GM18526 (cell line): ENCODE results near the gene DDN.

Experiments
- POLR2A ChIP-seq: IDR thresholded peaks from 3 replicates; pipeline ENCODE4 v1.6.1; 2011; ENCODE audit not compliant: insufficient read length; ENCODE audit errors: extremely low read depth

DDN gene

GRCh38 chr12:49022558-49023178 lies 23.5 kb upstream of the DDN start:
- TF ChIP-seq POLR2A, result no peak

GRCh38 chr12:49021292-49021915 lies 22.2 kb upstream of the DDN start:
- TF ChIP-seq POLR2A, result no peak

- no peak for TF ChIP-seq POLR2A
Measured at GRCh38 chr12:49020441-49020840, 21.3 kb upstream of the DDN start.

DNA sequence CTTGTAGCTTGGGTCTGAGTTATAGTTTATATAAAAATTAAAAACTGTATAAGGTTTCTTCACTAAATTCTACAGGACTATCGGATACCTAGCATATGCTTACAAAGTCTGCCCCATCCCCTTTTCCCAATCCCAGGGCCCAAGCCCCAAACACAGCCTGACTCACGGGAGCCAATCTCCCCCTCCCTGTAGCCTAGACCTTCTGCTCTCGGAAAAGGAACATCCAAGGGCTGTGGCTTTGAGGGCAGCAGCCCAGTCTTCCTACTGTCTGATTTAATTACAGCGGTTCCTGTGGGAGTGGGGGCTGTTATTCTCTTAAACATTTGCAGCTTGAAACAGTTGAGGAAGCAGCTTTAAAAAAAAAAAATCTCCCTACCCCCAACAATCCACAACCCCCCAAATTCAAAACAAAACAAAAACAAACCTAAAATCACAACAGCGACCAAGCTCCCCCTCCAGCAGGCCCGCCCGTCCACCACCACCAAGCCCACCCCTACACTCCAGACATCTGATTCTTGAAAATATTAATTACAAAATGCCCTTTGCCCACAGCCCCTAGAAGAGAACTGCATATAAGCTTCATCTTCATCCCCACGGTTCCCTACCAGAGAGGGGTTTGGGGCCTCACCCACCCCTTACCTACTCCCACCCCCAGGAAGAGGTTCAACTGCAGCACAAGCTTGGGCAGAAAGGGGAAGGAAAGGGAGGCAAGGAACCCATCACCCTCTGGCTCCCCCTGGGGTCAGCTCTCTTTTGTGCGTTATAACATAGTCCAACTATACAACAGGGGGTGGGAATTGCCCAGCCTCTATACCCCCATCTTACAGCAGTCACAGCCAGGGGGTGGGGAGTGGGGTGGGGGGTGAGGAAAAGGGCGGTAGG lies 20.5 kb upstream of the DDN start:
- no peak for TF ChIP-seq POLR2A

- TF ChIP-seq POLR2A, result no peak
Measured at GRCh38 chr12:49019120-49019430, 19.9 kb upstream of the DDN start.

DNA sequence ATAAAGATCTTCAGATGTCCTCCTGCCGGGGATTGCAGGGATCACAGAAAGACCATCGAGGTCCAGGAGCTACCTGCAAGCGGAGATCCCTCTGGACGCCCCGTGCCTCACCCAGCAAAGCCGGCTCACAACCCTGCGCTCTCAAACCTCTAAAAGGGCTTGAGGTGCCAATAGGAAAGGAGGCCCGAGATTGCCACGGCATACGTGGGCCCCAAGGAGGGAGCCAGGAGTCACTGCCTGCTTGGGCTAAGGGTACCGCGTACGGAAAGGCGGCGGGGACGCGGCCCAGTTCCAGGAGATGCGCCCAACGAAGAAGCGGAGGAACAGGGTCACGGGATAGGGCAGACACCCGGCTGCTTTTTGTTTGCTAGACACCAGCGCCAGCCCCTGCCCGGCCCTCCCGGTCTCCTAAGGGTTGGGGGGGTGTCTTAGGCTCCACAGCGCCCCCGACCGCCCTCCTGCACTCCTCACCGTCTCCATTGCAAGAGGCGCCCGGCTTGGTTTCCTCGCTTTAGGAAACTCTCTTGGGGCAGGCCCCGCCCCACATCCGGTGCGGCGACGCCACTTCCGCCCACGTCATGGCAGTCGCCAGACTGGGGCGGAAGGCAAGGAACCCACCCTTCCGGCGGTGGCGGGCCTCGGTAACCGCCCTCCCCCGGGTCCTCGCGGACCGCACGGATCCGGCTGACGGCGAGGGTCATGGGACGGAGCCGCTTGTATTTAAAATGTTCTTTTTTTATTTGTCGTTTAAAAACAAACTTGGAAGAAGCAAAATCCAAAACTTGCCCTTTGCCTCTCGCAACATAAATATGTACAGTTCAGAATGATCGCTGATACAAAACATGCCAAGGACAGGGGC lies 19.3 kb upstream of the DDN start, which contains the start of gene PRKAG1:
Gene PRKAG1, minus strand, starts transcription at position 516 of the 859 bp plus-strand sequence. Its CDS starts 36 bp downstream, at position 480.
- TF ChIP-seq POLR2A, result peak; percentile 89

DNA sequence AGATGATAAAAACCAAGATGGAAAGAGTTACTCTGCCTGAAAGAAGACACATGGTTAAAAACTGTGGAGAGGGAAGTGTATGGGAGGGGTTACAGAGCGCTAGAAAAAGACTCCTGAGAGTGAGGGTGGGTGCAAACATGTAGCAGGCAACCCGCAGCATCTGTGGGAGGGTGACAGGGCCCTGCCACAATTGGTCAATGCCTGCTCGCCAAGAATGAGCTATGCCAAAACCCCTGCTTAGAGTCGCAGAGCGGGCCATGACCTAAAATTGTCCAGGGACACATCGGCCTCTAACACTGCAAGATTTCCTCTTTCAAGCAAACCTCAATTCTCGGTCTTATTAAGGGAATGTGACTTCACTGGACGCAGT lies 18.7 kb upstream of the DDN start:
- TF ChIP-seq POLR2A, result no peak

DNA sequence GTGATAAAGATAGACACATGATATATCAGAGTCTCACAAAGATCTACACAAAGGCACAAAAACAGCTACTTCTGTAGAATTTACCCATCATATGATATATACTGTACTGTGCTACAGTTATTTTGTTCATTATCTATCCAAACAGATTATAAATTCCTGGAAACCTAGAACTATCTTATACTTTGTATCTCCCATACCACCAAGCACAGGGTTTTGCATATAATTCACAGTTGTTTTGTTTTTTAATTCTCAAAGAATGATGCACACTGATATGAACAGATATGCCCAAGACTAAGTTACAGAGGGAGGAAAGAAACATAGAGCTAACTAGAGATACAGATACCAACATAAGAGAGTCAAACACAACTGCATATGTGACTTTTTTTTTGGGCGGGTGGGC lies 16.0 kb upstream of the DDN start:
- TF ChIP-seq POLR2A, result no peak

DNA sequence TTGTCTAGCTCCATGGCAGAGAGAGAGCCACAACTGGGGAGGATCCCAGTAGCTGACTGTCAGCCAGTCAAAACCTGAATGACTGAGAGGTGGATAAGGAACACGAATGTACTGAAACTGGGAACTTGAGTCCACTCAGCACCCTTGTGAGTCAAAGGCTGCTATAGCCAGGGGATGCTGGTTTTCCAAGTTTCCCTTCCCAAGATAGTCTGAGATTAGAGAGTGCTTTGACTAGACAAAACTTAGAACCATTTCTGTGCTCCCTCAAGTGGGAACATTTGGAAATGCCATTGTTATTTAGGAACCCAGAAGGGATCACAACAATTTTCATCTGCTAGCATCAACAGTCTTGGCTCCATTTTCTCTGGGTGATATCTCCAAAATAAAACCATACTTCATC lies 15.4 kb upstream of the DDN start:
- TF ChIP-seq POLR2A, result no peak

- no peak for TF ChIP-seq POLR2A
Measured at GRCh38 chr12:49013428-49013827, 14.3 kb upstream of the DDN start.

DNA sequence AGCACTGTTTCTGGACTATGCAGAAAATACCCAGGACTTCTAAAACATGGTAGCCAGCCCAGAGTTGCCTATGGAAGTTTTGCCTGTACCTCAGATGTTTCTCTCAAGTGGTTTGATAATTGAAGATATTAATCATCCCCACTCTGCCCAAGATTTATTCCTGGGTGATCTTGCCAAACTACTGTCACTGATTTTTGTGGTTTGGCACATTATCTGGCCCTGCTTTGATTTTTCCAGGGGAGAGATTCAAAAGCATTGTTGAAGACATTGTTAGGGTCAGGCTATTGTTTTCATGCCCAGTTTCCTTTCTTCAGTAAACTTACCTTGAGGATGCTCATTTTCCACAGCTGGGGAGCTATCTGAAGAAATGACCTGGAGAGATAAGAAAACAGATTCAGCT lies 13.6 kb upstream of the DDN start:
- TF ChIP-seq POLR2A, result no peak

GRCh38 chr12:49010092-49010668 lies 11.0 kb upstream of the DDN start:
- no peak for TF ChIP-seq POLR2A

- TF ChIP-seq POLR2A, result no peak
Measured at GRCh38 chr12:49008943-49009342, 9.8 kb upstream of the DDN start.

DNA sequence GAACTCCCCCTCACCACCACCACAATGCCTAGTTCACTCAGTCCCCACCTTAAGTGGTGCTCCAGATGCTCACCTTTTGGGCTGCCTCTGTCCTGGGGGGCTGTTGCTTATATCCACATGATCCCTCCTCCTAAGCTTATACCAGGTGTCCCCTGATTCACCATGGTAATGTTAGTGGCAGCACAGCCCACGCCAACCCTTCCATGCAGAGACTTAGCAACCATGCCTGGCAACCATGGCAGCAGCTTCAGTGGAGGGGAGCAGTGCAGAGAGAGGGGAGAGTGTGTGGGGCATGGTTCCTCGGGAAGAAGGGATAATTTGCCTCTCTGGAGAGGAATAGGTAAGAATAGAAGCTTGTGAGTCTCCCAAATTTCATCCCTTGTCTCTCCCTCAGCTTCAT lies 1.2 kb upstream of the DDN start:
- no peak for TF ChIP-seq POLR2A

GRCh38 chr12:48998497-48999353 lies 450 bp downstream of the DDN start:
- no peak for TF ChIP-seq POLR2A
